Left colon (tissue), 2 donors: ENCODE measurements around the gene TRIM10. TPM values are rescaled to one million over a fixed set of nuclear protein-coding genes. Genes with fewer than 3 reads are reported as not detected.
"Not testable (repeated sequence)": the region's sequence is repeated elsewhere in the genome, so short reads cannot be mapped to it uniquely, and the experiment has no call there.

Experiments
- ATAC-seq: fragments of 200-7000 bp; cut with Tn5 transposase; one replicate; pipeline ENCODE4 v1.9.1; 2020; ENCODE audit warnings: mild to moderate bottlenecking, moderate library complexity
- DNase-seq, 2 donors: peaks; one replicate each; pipeline ENCODE4 v3.0.0-alpha.2; 2020
- intact Hi-C, 2 donors: fragments of 100-400 bp; cut with DNase I in 1 of 2; cut with micrococcal nuclease in 1 of 2; formaldehyde crosslinking; loops; one replicate each; pipeline versions ENCODE4 v1.11.2 to v1.14.0; 2022; cut with DNase I, micrococcal nuclease
- total RNA-seq, 2 donors: library from RNA; stranded (reverse); fragmentation: NEBNext Ultra II Directional; extraction: Animal tissue kit (Norgen Biotek cat#: 25700); gene quantifications; one replicate each; pipeline ENCODE4 v1.2.1, GENCODE V29; 2021
- donor health status: DM: no; HTN: no; CAD: no.
- donor health status: DM: yes; HTN: yes; CAD: no.

The TRIM10 gene
- total RNA-seq, 2 donors from 2014 or later = 5.6 to 6.3 TPM

DNA sequence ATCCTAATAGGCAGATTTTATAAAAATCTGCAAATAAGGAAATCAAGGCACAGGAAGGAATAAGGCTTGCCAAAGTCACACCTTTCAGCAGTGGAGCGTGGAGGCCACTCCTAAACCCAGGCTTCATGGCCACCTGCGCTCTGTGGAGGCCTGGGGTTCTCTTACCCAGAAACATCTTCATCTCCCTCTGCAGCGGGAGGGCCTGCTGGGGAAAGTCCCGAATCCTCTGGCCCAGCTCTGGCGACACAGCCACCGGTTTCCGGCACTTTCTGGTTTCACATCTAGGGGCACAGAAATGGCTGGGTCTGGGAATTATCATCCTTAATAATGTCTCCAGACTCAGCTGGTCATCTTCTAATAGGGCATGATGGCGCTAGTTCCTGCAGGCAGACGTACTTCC, 4.2 kb downstream of the TRIM10 start:
- DNase-seq = no peak
- no peak for ATAC-seq
- intact Hi-C loops = no loop called here

DNA sequence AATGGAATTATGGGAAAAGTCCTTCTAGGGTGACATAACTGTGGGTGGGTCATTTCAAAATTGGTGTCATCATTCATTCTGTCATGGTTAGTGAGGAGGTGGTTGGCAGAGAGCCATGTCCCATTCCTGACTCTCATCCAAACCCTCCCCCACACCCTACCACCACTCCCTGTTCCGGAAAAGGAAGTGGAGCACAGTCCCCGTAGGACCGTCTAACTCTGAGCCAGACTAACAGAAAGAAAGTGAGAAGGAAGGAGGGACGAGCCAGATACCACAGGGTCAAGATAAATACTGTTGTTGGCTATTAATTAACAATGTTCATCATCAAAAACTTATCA, 4.8 kb downstream of the TRIM10 start:
- peak; percentile 79 for ATAC-seq
- intact Hi-C loops = no loop called here
- peak; percentile 81 to 85 for DNase-seq

DNA sequence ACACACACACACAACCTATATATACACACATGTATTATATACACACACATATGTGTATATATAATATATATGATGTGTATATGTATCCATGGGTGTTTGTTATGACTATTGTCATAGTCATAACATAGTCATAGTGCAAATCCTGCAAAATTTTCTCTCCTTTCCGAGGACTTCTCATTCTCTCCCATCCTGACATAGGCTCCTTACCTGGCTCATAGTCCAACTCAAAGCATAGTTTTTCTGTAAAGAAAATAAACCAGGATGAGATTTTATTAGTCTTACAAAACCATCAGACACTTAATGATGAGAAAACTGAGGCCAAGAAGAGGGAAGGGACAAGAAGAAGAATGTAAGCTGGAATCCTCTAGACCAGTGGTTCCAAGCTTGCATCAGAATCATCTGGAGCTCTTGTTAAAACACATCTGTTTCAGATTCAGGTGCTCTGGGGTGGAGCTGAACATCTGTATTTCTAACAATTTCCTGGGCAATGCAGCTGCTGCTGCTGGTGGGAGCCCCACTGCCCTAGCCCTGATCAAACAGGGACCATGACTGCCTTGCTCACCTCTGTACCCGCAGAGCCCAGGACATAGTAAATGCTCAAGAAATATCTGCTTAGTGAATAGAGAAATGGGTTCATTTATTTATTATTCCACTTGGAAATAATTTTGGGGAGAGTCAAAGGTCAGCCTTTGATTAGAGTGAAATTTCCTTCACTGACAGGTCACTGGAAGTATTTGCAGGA, 5.3 kb downstream of the TRIM10 start:
- intact Hi-C loops = no loop called here
- DNase-seq = no peak
- ATAC-seq = peak; percentile 2

DNA sequence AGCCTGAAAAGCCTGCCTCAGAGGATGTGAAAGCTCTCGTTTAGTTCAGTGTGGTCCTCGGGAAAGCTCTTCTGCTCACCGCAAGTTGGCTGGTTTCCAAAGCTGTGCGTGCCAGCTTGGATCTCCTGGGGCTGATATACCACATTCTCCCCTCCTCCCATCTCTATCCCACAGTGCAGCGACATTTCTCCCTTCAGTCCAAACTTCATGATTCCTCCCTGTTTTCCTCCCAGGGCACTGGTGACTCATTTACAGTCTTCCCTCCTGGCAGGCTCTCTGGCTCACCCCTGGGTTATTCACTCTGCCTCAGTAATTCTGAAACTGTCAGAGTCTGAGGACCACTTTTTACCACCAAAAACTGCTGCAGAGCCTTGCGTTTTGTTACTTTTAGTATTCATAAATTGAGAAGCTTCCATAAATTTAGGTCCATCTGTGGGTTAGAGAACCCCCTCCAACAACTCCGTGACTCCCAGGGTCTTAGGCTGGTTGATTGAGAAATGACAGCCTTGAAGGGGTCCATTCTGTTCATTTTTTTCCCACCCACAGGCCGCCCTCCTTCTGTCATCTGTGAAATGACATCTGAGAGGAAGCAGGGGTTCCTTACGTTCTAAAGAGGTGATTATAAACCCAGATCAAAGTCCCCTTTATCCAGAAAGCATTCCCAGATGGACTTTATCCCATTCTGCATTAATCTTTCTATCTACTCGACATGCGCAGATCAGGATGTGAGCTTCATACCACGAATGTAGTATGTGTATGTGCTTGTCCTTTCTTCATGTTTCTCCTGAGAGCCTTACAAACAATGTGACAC, 6.1 kb downstream of the TRIM10 start:
- DNase-seq (peak; percentile 62 to 66), ATAC-seq (peak; percentile 78)
- intact Hi-C loops = no loop called here

DNA sequence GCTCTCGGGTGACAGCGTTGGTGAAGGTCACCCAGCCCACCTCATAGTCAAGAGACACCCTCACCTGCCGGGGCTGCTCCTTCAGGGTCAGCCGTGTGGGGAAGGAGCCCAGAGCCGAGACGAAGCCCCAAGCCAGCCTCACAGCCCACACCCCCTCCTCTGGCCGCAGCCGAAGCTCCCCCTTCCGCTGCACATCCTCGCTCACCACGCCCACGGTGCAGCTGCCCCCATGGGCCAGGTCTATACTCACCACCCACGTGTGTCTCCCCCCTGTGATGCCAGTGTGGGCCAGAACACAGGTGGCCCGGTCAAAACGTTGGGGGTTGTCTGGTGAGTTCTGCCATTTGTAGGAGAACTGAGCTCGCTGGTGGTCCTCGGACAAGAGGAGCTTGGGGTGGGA, 7.0 kb downstream of the TRIM10 start:
- ATAC-seq = no peak
- intact Hi-C loops = no loop called here

DNA sequence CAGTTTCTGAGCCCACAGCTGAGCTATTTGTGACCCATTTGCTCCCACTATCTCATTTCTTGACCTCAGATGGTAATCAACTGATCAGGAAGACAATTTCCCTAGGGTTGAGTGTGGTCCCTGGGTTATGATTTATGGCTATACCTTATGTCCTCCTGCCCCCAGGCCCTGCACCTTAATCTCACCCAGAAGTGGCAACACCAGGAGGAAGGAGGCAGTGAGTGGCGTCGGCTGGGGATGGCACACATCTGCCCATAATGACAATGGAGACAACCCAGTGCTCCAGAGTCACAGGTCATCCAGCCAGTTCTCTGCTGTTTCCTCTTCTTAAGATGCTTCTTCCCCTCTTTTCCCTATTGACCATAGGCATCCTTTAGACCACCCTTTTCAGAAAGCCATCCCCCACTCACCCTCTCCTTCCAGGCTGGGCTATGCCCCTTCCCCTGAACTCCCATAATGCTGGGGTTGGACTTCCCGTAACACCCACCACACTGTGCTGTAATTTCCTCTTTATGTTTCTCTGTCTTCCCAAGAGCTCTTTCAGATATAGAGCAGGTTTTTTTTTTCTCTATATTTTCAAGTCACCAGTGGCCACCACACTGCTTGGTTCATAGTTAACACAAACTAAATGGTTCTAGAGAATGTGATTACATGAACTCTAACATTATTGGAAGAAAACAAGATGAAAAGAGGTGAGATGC, 8.0 kb downstream of the TRIM10 start:
- ATAC-seq = no peak
- intact Hi-C loops = no loop called here
- no peak for DNase-seq

More for the DNA sequence above, 7.0 kb downstream of the TRIM10 start:
- DNase-seq = no peak

DNA sequence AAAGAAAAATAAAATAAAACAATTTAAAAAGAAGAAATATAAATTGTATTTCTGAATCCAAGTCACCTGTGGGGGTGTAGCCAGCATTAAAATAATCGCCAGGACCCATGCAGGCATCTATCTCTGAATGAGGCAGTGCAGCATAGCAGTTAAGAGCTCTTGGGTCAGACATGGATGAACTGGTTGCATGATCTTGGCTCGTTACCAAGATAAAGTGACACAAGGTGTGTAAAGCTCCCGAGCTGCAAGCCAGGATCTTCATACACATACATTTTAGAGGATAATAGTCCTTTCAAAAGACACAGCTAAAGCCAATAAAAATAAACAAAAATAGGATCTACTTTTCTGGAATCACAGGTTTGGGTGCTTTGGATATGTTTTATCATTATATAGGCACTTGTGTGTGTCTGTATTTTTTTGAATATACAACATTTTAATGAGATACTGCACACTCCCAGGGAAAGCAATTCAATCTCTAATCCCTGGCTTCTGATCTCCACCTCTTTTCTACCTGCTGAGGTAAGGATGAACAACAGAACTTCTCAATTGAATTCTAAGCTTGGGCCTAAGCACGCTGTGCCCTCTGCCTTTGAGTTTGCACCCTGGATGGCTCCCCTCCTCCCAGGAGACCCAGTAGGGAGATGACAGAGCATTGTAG, 8.9 kb downstream of the TRIM10 start:
- DNase-seq = no peak
- ATAC-seq = no peak
- intact Hi-C loops = no loop called here

DNA sequence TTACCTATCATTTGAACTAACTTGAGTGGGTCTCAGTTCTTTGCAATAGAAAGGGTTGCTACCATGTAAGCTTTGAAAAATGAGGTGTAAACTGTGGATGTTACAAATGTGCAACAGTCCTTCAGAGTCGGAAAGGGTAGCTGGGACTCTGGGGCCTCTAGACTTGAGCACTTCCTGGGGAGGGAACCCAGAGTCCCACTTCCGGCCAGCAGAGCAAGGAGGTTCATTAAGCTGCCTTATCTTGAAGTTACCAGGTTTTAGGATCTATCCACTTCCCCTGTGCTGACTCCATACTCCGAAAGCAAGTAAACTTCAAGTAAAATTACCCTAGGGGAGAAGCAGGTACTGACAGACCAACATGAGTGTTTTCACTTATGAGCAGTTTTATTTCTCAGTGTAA, 9.4 kb downstream of the TRIM10 start:
- ATAC-seq = no peak
- intact Hi-C loops = no loop called here
- DNase-seq = no peak

DNA sequence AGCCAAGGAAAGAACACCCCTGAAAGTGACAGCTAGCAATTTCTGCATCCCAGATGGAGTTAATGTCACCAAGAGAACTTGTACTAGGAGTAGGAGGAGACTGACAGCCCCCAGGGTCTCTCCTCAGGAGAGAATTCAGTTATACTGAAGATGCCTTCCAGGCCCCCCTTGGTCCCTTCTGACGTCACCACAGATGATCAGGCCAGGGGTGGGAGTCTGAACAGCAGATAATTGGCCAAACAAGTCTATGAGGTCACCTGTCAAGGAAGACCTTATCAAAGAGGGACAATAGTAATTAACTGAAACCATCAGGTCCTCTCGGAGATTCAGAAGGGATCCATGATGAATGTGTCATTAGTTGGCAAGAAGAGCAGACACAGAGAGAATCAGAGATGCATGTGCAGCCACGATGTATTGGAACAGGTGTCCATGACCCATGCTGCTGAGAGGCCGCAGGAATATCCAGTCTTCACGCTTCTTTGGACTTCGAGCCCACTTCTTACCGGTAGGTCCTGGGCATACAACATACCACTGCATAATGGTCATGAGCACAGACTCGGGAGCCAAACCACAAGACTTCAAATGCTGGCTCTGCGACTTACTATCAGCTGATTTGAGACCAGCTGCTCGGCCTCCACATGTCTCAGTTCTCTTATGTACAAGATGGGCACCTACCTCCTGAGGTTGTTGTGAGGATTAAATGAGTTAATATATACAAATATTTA, 10.2 kb downstream of the TRIM10 start:
- ATAC-seq = no peak
- intact Hi-C loops = no loop called here
- no peak for DNase-seq

DNA sequence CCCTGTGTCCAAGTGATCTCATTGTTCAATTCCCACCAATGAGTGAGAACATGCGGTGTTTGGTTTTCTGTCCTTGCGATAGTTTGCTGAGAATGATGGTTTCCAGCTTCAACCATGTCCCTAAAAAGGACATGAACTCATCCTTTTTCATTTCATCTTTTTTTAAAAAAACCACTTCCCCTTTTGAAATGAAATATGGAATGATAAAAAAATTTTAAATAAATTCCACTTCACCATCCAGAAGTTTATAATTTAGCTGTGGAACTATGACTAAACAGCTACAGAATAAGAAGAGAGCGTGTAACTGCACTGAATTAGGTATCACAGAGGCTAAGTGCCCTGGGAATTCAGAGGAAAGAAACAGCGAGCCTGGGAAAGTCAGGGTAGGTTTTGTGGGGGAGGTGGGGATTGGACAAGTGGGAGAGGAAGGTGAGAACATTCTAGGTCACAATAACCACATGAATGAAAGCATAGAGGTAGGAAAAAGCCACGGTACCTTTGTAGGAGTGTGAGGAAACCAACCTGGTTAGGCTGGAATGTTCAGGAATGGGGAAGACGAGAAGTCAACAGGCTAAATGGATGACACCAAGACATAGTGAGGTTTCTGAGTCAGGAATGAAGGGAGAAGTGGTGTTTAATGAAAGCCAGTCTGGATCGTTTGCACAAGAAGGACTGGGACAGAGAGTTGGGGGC, 11.0 kb downstream of the TRIM10 start:
- DNase-seq (no peak), ATAC-seq (no peak)
- intact Hi-C loops = no loop called here

DNA sequence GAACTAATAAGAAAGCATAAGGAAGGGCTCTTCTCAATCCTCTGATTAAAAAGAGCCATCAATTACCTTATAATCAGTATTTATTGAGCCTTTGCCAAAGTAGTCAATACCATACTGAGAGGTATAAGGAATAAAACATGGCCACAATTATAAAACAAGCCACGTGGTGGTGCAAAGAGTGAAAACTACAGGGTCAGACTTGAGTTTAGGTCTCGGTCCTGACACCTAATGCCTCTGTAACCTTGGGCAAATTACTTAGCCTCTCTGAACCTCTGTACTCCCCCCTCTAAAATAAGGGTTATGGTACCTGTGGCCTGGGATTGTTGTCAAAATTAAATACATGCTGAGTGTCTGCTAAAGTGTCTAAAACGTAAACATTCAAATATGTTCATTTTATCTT, 11.8 kb downstream of the TRIM10 start:
- DNase-seq (no peak), ATAC-seq (no peak)
- intact Hi-C loops = no loop called here

DNA sequence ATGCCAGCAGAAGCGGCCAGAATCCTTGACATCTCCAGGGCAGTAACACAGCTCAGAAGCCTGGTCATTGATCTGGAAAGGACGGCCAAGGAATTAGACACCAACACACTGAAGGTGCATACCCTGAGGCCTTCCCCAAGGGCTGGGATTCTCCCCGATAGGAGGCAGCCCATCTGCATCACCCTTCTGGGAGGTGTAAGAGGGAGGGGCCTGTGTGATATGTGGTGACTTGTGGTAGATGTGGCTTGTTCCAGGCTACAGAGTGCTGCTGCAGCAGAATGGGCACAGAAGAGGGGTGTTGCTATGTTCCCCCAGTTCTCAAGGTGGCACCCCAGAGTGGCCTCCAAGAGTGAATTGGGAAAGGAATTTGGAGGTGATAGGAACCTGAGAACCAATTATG, 13.9 kb downstream of the TRIM10 start:
- ATAC-seq = no peak
- no peak for DNase-seq
- intact Hi-C loops = no loop called here

DNA sequence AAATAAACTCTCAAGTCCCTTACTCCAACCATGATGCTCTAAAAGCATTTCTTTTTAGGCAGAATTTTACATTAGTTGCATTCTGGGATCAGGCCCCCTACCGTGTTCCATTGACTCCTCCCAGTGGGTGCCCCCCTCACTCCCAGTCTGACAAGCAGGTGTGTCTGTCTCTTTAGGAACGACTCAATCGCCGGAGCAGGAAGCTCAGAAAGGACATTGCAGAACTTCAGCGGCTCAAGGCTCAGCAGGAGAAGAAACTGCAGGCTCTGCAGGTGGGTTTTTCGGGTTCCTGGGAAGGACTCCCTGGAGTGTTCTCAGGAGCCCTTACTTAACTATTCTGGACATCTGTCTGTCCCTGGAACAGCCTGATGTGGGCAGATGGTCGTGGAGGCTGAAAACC, 15.2 kb downstream of the TRIM10 start:
- ATAC-seq = no peak

DNA sequence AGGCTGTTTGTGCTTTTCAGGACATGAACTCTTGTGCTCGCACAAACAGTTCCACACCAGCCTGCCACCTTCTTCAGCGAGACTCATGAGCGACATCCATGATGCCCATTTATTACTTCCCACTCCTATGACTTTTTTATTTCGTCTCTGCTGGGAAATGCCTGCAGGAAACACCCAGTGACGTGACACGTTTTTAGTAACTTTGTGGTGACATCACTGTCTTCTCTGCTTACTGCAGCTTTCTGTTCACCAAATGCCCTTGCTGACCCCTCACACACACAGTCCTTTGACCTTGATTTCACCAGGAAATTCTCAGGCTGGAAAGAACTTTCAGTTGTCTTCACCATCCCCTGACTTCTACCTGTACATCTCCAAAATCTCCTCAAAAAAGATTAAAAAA, 16.2 kb downstream of the TRIM10 start:
- no peak for DNase-seq
- ATAC-seq = peak; percentile 26
- intact Hi-C loops = no loop called here

More for the DNA sequence above, 15.2 kb downstream of the TRIM10 start:
- intact Hi-C loops = no loop called here
- no peak for DNase-seq

DNA sequence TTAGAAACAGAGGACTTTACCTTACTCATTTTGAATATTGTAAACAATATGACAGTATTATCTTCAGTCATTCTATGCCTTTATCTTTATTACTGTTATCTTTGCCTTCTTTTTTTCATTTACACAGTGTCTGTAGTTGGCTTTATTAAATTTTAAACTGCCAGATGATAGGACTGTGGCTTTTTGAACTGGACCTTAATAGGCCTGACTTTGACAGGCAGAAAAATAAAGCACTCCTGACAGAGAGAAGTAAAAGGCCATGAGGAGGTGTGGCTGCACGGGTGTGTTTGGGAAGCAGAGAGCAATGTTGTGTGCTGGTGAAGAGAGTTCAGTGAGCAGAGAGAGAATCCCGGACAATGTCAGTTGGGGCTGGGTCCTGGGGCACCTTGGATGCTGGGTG, 17.2 kb downstream of the TRIM10 start:
- ATAC-seq = peak; percentile 94

DNA sequence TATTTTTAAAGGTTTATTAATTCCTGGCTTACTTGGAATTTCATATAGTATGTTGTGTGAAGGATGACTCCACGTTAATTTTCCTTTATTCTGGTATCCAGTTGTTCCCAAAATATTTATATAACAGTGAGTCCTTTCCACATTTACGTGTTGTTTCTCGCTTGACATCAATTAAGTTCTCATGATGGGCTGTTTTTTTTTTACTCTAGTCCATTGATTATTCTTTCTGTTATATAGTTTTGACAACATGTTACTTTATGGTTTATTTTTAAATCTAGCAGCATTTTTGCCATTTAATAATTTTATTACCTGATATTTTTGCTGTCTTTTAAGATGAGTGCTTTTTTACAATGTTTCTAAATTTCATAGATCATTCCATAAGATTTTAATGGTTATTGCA, 18.3 kb downstream of the TRIM10 start:
- intact Hi-C loops = no loop called here
- DNase-seq (no peak), ATAC-seq (no peak)

More for the DNA sequence above, 17.2 kb downstream of the TRIM10 start:
- DNase-seq = no peak
- intact Hi-C loops = no loop called here

DNA sequence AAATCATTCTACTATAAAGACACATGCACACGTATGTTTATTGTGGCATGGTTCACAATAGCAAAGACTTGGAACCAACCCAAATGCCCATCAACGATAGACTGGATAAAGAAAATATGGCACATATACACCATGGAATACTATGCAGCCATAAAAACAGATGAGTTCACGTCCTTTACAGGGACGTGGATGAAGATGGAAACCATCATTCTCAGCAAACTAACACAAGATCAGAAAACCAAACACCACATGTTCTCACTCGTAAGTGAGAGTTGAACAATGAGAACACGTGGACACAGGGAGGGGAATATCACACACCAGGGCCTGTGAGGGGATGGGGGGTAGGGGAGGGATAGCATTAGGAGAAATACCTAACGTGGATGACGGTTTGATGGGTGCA, 20.8 kb downstream of the TRIM10 start:
- intact Hi-C loops, DNase-seq, ATAC-seq: not testable (repeated sequence)

DNA sequence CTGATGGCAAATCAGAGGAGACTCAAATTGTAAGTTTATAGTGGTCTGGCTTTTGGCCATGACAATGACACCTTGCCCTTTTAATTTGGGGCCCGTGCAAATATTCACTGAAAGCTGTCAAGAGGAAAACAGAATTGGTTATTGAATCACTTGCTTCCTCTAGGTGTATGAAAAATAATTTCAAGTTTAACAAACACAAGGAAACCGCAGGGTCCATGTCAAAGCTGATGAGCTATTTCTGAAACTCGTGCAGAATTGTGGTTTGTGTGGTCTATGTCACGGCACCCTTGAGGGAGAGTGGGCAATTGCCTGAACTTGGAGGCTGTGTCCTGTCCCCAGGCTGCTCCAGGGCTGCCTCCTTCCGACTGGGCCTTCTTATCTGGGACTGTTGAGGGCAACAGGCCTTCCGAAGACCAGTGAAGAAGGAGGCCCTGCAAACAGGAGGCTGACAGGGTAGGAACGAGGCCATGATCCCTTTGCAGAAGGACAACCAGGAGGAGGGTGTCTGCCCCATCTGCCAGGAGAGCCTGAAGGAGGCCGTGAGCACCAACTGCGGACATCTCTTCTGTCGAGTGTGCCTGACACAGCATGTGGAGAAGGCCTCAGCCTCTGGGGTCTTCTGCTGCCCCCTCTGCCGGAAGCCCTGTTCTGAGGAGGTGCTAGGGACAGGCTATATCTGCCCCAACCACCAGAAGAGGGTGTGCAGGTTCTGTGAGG, 24.3 kb downstream of the TRIM10 start:
- intact Hi-C loops = no loop called here

More for the DNA sequence above, 24.3 kb downstream of the TRIM10 start:
- ATAC-seq (no peak), DNase-seq (no peak)
